HepG2 (cell line): ENCODE data around the gene PEX11A. TPM values are rescaled to one million over a fixed set of nuclear protein-coding genes. Genes with fewer than 3 reads are reported as not detected.

ENCODE experiments used
- ATAC-seq: fragments of 200-7000 bp; cut with Tn5 transposase; 3 replicates; pipeline ENCODE4 v1.9.1; 2020; ENCODE audit warnings: mild to moderate bottlenecking, moderate library complexity
- BruUV-seq: library from RNA; stranded (reverse); fragments of 400-500 nt; replicated peaks from 2 replicates; lab custom pipeline; 2021; lab: Mats Ljungman, UMichigan
- CTCF ChIA-PET: fragments of 300-600 bp; formaldehyde crosslinking; extraction: SDS; loops from one replicate; lab custom pipeline; 2021; ENCODE audit warnings: low total read pairs, inconsistent platforms, low intra/inter-chr PET ratio; lab: Yijun Ruan, JAX
- POLR2A ChIA-PET: fragments of 350-600 bp; sonication (Branson Sonifier 250); formaldehyde crosslinking; loops from one replicate; lab custom pipeline; 2020; ENCODE audit warnings: antibody characterized with exemption, inconsistent platforms; lab: Yijun Ruan, JAX
- DNase-seq: peaks from one replicate; pipeline ENCODE4 v3.0.0-alpha.2; 2015; ENCODE audit warnings: low spot score
- FAIRE-seq: peaks from 3 replicates; lab custom pipeline; 2011; peaks lifted over from hg19 to GRCh38; lab: Jason Lieb, UNC
- H2AFZ ChIP-seq: one replicate; pipeline ENCODE4 v1.6.1; 2011; ENCODE audit warnings: low read length, inconsistent platforms
- H3K27ac ChIP-seq: fragments of 300-600 bp; 3 replicates; pipeline ENCODE4 v1.8.0; 2011; ENCODE audit warnings: mixed run types, mild to moderate bottlenecking, mixed read lengths, low read length, inconsistent platforms; ENCODE audit not compliant: insufficient read depth; ENCODE audit errors: extremely low read length
- H3K27me3 ChIP-seq, 2 experiments: fragments of 200-600 bp in 1 of 2; 2 replicates in 1 of 2; 3 replicates in 1 of 2; pipeline versions ENCODE4 v1.6.0 to v1.8.0; 2011; ENCODE audit warnings: low read length in 2 of 2, mild to moderate bottlenecking in 2 of 2, moderate library complexity in 2 of 2, inconsistent platforms in 1 of 2; ENCODE audit not compliant: insufficient read depth in 2 of 2, control insufficient read depth in 1 of 2
- H3K36me3 ChIP-seq, 2 experiments: fragments of 200-600 bp in 1 of 2; replicated peaks in 1 of 2; 2 replicates in 1 of 2; 3 replicates in 1 of 2; pipeline versions ENCODE4 v1.5.1 to v1.8.0; 2011; ENCODE audit warnings: low read length in 2 of 2, inconsistent platforms in 1 of 2; ENCODE audit not compliant: insufficient read depth in 2 of 2, control insufficient read depth in 1 of 2
- H3K4me1 ChIP-seq: 2 replicates; pipeline ENCODE4 v1.5.1; 2012; ENCODE audit warnings: low read length, inconsistent platforms; ENCODE audit not compliant: insufficient read depth
- H3K4me2 ChIP-seq: 2 replicates; pipeline ENCODE4 v1.6.0; 2011; ENCODE audit warnings: low read depth, low read length, inconsistent platforms
- H3K4me3 ChIP-seq, 3 experiments: fragments of 200-600 bp in 1 of 3; sonication (generic), shearing (Covaris generic) in 1 of 3; replicated peaks in 1 of 3; 2 replicates each; pipeline ENCODE4 v1.5.1; 2011 to 2016; ENCODE audit warnings: low read length in 3 of 3, inconsistent platforms in 2 of 3, low read depth in 2 of 3, mild to moderate bottlenecking in 2 of 3, control low read depth in 1 of 3, mixed read lengths in 1 of 3; ENCODE audit not compliant: insufficient read depth in 1 of 3
- H3K79me2 ChIP-seq: one replicate; pipeline ENCODE4 v1.6.1; 2011; ENCODE audit warnings: low read length, inconsistent platforms; ENCODE audit not compliant: insufficient read depth
- H3K9ac ChIP-seq: 2 replicates; pipeline ENCODE4 v1.6.0; 2011; ENCODE audit warnings: mild to moderate bottlenecking, low read depth, low read length, inconsistent platforms; ENCODE audit not compliant: insufficient read depth
- H3K9me3 ChIP-seq: 2 replicates; pipeline ENCODE4 v1.5.1; 2012; ENCODE audit warnings: mild to moderate bottlenecking, low read length
- H4K20me1 ChIP-seq: 2 replicates; pipeline ENCODE4 v1.6.0; 2011; ENCODE audit warnings: inconsistent platforms, mild to moderate bottlenecking, low read length, moderate library complexity; ENCODE audit not compliant: insufficient read depth
- BRCA1 ChIP-seq: sonication (generic); formaldehyde crosslinking; IDR thresholded peaks from 2 replicates; pipeline ENCODE4 v1.4.0; 2020; ENCODE audit warnings: missing genetic modification reagents
- CEBPB ChIP-seq: IDR thresholded peaks from 2 replicates; pipeline ENCODE4 v1.6.1; 2011; ENCODE audit warnings: low read depth, low read length, improper control_type of control experiment, borderline replicate concordance
- HOXA3 ChIP-seq: sonication (generic); formaldehyde crosslinking; IDR thresholded peaks from 2 replicates; pipeline ENCODE4 v1.5.0; 2020; ENCODE audit warnings: missing genetic modification reagents
- MXI1 ChIP-seq: IDR thresholded peaks from 3 replicates; pipeline ENCODE4 v1.6.1; 2012; ENCODE audit warnings: low read depth, low read length, inconsistent platforms, borderline replicate concordance
- POLR2AphosphoS5 ChIP-seq: IDR thresholded peaks from 2 replicates; pipeline ENCODE4 v1.6.1; 2012; ENCODE audit warnings: low read depth, low read length
- ZC3H13 ChIP-seq: sonication (generic); formaldehyde crosslinking; IDR thresholded peaks from 2 replicates; pipeline ENCODE4 v1.8.1; 2023; ENCODE audit warnings: mild to moderate bottlenecking, missing genetic modification reagents, moderate library complexity
- ZFP1 ChIP-seq: IDR thresholded peaks from 2 replicates; pipeline ENCODE4 v1.6.1; 2016
- ZMYM3 ChIP-seq: sonication (generic); formaldehyde crosslinking; IDR thresholded peaks from 2 replicates; pipeline ENCODE4 v1.5.1; 2020; ENCODE audit warnings: mild to moderate bottlenecking, missing genetic modification reagents
- ZNF251 ChIP-seq: sonication (generic); formaldehyde crosslinking; IDR thresholded peaks from 2 replicates; pipeline ENCODE4 v1.9.0; 2021; ENCODE audit warnings: mild to moderate bottlenecking, missing genetic modification reagents
- ZNF557 ChIP-seq: sonication (generic); formaldehyde crosslinking; IDR thresholded peaks from 2 replicates; pipeline ENCODE4 v1.4.0; 2020; ENCODE audit warnings: missing genetic modification reagents
- ZNF589 ChIP-seq: sonication (generic); formaldehyde crosslinking; conservative IDR thresholded peaks from 2 replicates; pipeline ENCODE4 v1.8.0; 2022; ENCODE audit warnings: mild to moderate bottlenecking, moderate library complexity, missing genetic modification reagents
- ZNF674 ChIP-seq: sonication (generic); formaldehyde crosslinking; IDR thresholded peaks from 2 replicates; pipeline ENCODE4 v1.5.0; 2020; ENCODE audit warnings: low read depth, mild to moderate bottlenecking, missing genetic modification reagents
- ZNF749 ChIP-seq: sonication (generic); formaldehyde crosslinking; IDR thresholded peaks from 2 replicates; pipeline ENCODE4 v1.8.0; 2022; ENCODE audit warnings: mild to moderate bottlenecking, missing genetic modification reagents, moderate library complexity, borderline replicate concordance
- ZNF761 ChIP-seq: sonication (generic); formaldehyde crosslinking; conservative IDR thresholded peaks from 2 replicates; pipeline ENCODE4 v1.4.0; 2020; ENCODE audit warnings: mild to moderate bottlenecking, missing genetic modification reagents
- WGBS: methylation state at CpG from one replicate; pipeline ENCODE4 v1.1.6; 2017; ENCODE audit warnings: low lambda C conversion rate; 5-methylcytosine and 5-hydroxymethylcytosine counted together
- in situ Hi-C: cut with HindIII; loops from 2 replicates; pipeline ENCODE4 v1.10.0; 2017; ENCODE audit warnings: low pct_unique_long_range_greater_than_20kb; ENCODE audit not compliant: extremely low pct_ligation_motif_present
- intact Hi-C: fragments of 100-400 bp; cut with micrococcal nuclease; formaldehyde crosslinking; loops from one replicate; pipeline ENCODE4 v1.10.0; 2022; ENCODE audit not compliant: unreplicated experiment
- polyA plus RNA-seq, 8 experiments: library from polyadenylated mRNA; depleted of rRNA in 3 of 8; stranded (reverse) in 7 of 8; unstranded in 1 of 8; fragments of >200 nt; fragmentation: Illumina TruSeq in 4 of 8; extraction: Trizol in 4 of 8; gene quantifications; 2 replicates each; pipeline versions ENCODE4 v1.2.1 to v1.2.3, GENCODE V29; 2011 to 2016; ENCODE audit warnings: low read depth in 4 of 8, missing spikeins in 1 of 8, mixed read lengths in 1 of 8; ENCODE audit not compliant: insufficient read depth in 1 of 8
- total RNA-seq, 5 experiments: library from RNA; depleted of rRNA; stranded (reverse); fragments of >200 nt; fragmentation: Illumina TruSeq; extraction: Trizol; gene quantifications; 2 replicates each; pipeline ENCODE4 v1.2.3, GENCODE V29; 2016; ENCODE audit warnings: low read depth in 1 of 5
- TF ChIP-seq, protein P1 (sequence below): sonication (generic); formaldehyde crosslinking; IDR thresholded peaks from 2 replicates; pipeline ENCODE4 v1.4.0; 2020; ENCODE audit warnings: missing genetic modification reagents
- TF ChIP-seq, protein P2 (sequence below): sonication (generic); formaldehyde crosslinking; IDR thresholded peaks from 2 replicates; pipeline ENCODE4 v1.8.1; 2023; ENCODE audit warnings: missing genetic modification reagents, inconsistent platforms, borderline replicate concordance
- TF ChIP-seq, protein P3 (sequence below): sonication (generic); formaldehyde crosslinking; IDR thresholded peaks from 2 replicates; pipeline ENCODE4 v1.4.0; 2020; ENCODE audit warnings: missing genetic modification reagents, borderline replicate concordance
- TF ChIP-seq, protein P4 (sequence below): sonication (generic); formaldehyde crosslinking; IDR thresholded peaks from 2 replicates; pipeline ENCODE4 v1.4.0; 2020; ENCODE audit warnings: mild to moderate bottlenecking, missing genetic modification reagents

The PEX11A gene
- total and polyA plus RNA-seq, 2 of the 13 experiments (the other 11 are each of a cell fraction or from before 2014, with no cell fraction given), result 9.9 to 15.1 TPM

DNA sequence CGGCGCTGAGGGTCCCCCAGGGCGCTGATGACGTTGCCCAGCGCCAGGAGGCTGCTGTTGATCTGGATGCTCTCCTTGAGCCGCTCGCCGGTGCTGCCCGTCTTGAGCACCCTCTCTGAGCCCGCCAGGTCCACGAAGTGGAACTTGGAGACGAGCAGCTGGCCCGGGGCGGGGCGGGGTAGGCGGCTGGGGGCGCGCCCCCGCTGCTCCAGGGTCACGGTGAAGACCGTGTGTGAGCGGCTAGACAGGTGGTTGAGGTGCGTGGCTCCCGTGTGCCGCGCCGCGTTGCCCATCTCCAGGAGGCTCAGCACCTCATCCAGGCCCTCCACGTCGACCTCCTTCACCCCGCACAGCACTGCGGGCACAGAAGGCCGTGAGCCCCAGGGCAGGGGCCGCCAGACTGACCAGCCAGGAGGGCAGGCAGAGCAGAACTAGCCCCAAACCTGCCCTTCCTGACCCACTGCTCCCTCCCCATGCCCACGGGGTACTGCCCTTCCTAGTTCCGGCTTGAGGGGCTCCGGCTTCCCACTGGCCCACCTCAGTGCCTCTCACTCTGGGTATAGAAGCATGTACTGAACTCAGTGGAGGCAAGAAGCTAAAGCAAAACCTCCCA lies 41.4 kb downstream of the PEX11A start:
- H3K4me1 ChIP-seq, result peaks cover 21% of the 10 kb centered on the region
- intact Hi-C loops (no loop called here), in situ Hi-C loops (no loop called here)
- POLR2A ChIA-PET, result no interaction called here
- H3K9ac ChIP-seq, result no peak overlapping the region
- no TSS peak for BruUV-seq
- H3K9me3 ChIP-seq, result no peaks in the 10 kb centered on the region
- no peak overlapping the region for H3K4me2 ChIP-seq
- TF ChIP-seq ZNF749 (CRISPR knock-in tag) (no peak), CEBPB (no peak), ZNF674 (CRISPR knock-in tag) (no peak), ZC3H13 (CRISPR knock-in tag) (no peak), BRCA1 (CRISPR knock-in tag) (no peak), MXI1 (no peak), HOXA3 (CRISPR knock-in tag) (no peak), POLR2AphosphoS5 (no peak), ZNF761 (CRISPR knock-in tag) (no peak), ZNF589 (CRISPR knock-in tag) (no peak), ZNF557 (CRISPR knock-in tag) (no peak), ZMYM3 (CRISPR knock-in tag) (no peak), ZFP1 (CRISPR knock-in tag) (no peak), ZNF251 (CRISPR knock-in tag) (no peak)
- TF ChIP-seq, protein P1, sequence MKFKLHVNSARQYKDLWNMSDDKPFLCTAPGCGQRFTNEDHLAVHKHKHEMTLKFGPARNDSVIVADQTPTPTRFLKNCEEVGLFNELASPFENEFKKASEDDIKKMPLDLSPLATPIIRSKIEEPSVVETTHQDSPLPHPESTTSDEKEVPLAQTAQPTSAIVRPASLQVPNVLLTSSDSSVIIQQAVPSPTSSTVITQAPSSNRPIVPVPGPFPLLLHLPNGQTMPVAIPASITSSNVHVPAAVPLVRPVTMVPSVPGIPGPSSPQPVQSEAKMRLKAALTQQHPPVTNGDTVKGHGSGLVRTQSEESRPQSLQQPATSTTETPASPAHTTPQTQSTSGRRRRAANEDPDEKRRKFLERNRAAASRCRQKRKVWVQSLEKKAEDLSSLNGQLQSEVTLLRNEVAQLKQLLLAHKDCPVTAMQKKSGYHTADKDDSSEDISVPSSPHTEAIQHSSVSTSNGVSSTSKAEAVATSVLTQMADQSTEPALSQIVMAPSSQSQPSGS, result no peak
- TF ChIP-seq, protein P2, sequence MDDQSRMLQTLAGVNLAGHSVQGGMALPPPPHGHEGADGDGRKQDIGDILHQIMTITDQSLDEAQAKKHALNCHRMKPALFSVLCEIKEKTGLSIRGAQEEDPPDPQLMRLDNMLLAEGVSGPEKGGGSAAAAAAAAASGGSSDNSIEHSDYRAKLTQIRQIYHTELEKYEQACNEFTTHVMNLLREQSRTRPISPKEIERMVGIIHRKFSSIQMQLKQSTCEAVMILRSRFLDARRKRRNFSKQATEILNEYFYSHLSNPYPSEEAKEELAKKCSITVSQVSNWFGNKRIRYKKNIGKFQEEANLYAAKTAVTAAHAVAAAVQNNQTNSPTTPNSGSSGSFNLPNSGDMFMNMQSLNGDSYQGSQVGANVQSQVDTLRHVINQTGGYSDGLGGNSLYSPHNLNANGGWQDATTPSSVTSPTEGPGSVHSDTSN, result no peak
- TF ChIP-seq, protein P3, sequence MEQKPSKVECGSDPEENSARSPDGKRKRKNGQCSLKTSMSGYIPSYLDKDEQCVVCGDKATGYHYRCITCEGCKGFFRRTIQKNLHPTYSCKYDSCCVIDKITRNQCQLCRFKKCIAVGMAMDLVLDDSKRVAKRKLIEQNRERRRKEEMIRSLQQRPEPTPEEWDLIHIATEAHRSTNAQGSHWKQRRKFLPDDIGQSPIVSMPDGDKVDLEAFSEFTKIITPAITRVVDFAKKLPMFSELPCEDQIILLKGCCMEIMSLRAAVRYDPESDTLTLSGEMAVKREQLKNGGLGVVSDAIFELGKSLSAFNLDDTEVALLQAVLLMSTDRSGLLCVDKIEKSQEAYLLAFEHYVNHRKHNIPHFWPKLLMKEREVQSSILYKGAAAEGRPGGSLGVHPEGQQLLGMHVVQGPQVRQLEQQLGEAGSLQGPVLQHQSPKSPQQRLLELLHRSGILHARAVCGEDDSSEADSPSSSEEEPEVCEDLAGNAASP (CRISPR knock-in tag), result no peak
- TF ChIP-seq, protein P4, sequence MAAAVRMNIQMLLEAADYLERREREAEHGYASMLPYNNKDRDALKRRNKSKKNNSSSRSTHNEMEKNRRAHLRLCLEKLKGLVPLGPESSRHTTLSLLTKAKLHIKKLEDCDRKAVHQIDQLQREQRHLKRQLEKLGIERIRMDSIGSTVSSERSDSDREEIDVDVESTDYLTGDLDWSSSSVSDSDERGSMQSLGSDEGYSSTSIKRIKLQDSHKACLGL (CRISPR knock-in tag), result no peak
- DNase-seq (no peak), FAIRE-seq (no peak), ATAC-seq (no peak)
- 99% methylated on average over 15 of the region's 37 CpGs for WGBS
- no peaks in the 10 kb centered on the region for H3K27me3 ChIP-seq
- no peak overlapping the region for H3K4me3 ChIP-seq
- no peak overlapping the region for H2AFZ ChIP-seq
- H3K79me2 ChIP-seq, result no peaks in the 10 kb centered on the region
- no peaks in the 10 kb centered on the region; a peak in 1 of 5 replicates for H3K36me3 ChIP-seq
- no peak overlapping the region for H3K27ac ChIP-seq
- H4K20me1 ChIP-seq, result no peaks in the 10 kb centered on the region
- CTCF ChIA-PET, result no interaction called here
